ENCODE data around the gene RTL1.

The RTL1 gene

DNA sequence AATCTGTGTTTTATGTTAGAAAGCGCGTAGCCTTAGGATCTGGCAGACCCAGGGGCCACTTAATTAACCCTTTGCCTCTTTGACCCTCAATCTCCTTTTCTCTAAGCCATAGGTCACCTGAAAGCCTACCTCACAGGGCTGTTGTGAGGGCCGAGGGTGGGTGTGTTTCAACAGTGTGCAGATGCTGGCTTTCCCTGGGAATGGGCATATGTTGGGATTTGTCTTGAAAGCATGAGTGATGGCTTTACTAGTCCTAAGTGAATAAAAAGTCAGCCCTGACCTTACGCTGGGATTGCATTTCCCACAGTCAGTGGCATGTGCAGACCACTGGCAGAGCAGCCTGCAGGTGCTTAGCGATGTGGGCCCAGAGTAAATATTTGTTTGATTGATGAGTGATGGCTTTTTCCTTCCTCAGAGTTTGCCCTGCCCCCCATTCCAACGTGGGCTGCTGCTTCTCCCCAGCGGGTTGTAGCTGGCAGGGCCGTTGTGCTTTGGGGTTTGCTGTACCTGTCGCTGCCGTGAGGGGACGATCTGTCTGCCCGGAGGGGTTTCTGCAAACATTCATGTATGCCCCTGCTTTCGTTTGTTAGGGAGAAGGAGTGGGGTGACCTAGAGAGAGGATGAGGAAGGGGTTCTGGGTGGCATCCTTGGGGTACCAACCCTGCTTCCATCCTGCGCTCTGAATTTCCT is 46.1 kb downstream of the RTL1 start:
- intact Hi-C loops (cut with DNase I) = no loop called here
- DNase-seq = no peak

DNA sequence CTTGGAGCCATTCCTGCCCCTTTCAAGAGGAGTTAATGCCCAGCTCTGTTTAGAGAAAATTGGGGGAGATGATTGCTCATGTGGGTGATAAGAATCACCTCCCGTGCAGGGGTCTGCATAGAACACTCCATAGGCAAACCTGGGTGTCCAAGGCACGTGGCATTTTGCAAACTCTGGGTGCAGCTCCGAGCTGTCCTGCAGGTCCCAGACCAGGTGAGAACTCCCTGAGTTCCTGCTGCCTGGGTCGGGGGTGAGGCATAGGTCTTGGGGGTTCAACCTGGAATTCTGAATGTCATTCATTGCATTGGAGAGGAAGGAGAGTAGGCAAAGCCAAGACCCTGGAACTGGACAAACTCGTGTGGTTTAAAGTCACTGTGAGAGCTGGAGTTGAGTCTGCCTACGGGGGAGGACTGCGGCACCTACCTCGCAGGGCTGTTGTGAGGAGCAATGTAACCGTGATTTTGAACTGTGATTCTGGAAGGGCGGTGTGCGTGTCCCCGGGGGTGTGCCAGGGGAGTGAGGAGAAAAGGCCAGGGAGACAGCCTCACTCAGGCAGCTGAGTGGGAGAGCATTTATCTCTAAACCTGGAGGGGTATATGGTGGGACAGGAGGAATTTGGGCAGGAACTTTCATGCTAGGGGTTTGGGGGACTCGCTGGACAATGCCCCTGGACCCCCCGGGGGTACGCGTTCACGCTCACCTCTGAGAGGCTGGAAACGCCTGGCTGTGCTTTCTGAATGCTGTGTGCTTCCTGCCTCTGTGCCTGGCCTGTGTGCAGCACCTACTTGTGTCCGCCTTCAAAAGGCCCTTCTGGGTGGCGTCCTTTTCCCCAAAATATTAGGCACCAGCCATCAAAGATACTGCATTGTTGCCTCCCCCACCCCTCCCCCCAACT is 47.2 kb downstream of the RTL1 start:
- peak in 3 of 42 donors; percentile 31 to 52 (median 34) for DNase-seq
- intact Hi-C loops (cut with DNase I) = no loop called here

DNA sequence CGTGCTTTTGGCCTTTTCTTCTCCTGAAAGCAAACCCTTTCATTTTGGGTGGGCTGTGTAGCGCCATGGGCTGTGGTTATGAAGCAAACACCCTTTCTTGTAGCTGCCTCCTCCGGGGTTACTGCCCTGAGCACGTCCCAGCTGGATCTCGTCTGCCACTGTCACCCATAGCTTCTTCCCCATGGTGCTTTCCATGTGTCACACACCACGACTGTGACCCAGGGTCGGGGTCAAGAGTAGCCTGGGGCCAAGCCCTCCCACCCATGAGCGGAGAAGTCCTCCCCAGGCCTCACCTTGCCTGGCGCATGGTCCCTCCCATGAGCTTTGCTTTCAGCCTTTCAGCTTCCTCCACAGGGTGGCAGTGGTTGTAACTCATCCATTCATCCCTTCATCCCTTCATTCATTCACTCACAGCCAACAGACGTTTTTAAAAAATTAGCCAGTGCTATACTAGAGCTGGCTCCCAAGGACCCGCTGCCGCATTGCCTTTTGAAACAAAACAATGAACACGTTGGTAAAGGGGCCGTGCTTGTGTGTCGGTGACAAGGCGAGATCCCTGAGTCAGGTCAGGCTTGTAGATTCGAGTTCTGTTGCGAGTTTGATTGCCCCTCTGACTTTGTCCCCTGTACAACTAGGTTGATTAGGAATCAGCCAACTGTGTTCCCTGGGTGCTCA is 48.1 kb downstream of the RTL1 start:
- intact Hi-C loops (cut with DNase I) = no loop called here
- no peak for DNase-seq

DNA sequence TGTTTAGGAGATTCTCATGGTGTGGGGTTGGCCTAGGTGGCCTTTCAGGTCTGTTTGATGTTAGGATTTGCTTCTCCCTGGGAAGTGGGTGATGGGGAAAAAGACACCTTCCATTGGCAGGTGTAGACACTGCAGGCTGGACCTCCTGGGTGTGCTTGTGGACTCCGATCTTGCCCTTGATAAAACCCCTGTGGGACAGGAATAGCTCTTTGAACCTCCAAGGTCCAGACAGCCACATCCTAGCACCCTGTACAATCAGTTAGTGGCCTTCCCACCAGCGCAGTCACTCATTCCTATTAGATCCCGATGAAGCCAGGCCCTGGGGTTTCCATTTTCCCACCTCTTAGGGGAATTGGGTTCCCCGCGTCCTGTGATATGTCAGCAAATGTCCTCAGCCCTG is 49.1 kb downstream of the RTL1 start:
- intact Hi-C loops (cut with DNase I) = no loop called here
- no peak for DNase-seq

DNA sequence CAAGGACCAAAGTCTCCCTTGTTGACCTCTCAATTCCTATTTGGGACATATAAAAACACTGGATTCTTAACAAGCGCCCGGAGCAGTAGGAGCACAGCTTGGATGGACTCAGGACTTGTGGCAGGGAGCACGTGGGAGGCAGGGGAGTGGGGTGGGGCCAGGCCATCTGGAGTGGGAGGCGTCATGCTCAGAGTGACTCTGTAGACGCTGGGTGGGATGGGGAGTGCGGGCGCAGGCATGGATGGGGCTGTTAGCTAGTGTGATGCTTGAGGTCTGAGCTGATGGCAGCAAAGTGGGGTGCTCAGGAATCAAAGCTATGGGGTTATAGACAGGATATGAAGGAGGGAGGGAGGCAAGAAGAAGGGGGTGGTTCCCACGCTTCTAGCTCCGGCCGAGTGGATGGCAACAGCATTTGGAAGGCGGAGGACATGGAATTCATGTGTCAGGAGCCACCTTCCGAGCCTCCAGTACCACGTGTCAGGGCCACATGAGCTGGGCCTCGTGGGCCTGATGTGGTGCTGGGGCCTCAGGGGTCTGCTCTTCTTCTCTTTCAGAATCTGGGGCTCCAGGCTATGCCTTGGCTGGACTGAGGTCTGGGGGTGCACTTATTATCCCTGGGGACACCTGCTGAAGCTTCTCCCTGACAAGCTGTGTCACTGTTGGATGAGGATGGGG is 51.4 kb downstream of the RTL1 start:
- intact Hi-C loops (cut with DNase I) = no loop called here
- DNase-seq = peak in 1 of 42 donors; percentile 50

DNA sequence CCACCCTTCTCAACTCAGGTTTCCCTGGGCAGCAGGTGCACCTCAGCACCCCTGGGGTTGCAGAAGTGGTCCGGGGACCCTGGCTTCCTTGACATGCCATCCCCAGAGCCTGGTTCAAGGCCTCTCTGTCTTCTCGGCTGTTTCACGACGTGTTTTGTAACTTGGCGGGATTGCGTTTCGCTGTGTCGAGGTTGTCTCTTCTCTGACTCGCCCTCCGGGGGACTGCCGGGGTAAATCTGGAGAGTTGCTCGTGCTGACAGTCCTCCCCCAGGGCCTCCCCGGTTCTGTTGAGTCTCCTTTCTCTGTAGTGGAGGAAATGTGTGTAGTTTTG is 52.0 kb downstream of the RTL1 start:
- intact Hi-C loops (cut with DNase I) = no loop called here
- DNase-seq = no peak

DNA sequence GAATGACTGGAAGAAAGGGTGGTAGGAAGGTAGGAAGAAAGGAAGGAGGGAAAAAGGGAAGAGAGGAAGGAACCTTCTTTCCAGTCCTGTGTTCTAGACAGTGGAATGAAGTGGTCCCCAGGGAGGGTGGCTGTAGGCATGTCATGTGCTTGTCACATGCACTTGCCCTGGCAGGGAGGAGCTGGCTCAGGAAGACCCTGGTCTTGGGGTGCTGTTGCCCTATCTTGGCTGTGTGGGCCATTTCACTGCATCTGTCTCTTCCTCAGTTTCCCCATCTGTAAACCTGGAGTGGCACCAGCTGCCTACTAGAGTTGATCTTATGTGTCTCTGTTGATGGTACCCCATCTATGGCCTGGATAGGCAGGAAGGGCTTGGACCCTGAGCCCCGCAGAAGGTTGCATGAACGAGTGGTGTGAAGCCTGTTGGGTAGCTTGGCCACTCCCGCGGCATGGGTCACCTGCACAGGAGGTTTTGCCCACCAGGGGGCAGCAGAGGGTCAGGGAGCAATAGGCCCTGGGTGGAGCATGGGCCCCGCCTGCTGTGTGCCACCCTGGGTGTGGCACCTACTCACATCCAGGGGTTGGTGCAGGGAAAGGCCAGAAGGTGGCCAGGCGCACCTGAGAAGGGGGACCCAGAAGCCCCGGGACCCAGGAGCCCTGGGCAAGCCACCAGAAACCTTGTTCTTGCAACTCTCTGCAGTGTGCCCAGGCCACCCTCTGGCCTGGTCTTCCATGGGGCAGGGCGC is 52.5 kb downstream of the RTL1 start:
- DNase-seq = peak in 34 of 42 donors; percentile 22 to 82 (median 54)
- intact Hi-C loops (cut with DNase I) = no loop called here

DNA sequence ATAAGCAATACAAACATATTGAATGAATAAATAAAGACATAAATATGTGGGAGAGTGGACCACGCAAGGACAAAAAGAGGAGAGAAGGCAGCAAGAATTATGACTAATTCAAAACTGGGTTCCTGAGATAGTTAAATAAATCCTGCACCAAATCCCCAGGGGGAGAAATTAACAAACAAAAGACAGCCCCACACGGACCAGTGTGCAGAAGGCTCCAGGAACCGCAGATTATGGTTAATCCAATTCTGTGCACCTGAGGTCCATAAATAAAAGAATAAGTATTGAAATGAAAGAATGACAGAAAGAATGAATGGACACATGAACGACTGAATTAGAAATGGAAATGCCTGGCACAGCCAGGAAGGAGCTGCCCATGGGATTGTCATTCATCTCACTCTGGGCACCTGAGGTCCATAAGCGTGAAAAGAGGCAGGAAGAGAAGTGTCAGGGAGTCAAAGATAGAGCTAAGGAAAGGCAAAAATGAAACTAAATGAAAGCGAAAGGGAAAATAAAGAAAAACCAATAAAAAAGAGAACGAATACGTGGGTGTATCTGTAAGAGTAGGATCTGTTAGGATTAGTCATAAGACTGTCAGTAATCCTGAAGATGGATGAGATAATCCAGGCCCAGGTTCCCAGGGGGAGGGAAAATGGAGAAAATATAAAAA is 54.3 kb downstream of the RTL1 start:
- DNase-seq = no peak
- intact Hi-C loops (cut with DNase I) = no loop called here

DNA sequence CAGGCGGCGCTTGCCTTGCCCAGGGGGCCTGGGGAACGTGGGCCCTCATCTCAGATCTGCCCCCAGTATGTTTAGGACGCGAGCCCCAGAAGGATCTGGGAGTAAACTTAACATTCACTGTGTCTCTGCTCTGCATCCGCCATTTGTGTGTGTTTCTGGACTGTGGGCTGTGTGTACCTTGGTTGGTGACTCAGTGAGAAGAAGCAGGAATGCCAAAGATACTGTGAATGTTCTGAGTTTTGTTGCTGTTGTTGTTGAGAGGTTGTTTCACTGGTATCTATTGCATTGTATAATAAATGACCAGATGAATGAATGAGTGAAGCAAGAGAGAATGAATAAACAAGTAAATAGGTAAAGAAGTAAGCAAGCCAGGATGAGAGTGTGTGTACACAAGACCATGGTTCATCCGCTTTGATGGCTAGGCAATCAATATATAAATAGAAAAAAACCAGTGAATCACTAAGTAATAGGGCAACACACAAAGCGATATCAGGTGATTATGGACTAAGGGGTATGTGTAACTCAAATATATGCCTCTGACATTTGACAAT is 57.1 kb downstream of the RTL1 start:
- DNase-seq = no peak
- intact Hi-C loops (cut with DNase I) = no loop called here

DNA sequence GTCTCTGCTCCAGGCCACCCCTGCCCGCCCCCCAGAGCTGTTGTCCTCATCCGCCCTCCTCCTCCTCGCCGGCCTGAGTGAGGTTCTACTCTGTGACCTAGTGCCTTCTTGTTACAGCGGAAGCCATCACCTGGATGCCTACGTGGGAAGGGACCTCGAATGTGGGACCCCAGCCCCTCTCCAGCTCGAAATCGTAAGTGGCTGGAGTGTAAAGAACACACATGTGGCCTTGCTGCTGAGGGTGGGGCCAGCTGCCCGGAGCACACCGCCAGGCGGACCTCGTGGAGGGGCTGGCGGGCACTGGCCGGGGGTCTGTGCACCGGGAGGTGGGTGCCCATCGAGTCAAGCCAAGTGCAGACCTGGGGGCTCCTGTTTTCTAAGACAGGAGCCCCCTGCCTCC is 58.2 kb downstream of the RTL1 start:
- no peak for DNase-seq
- intact Hi-C loops (cut with DNase I) = no loop called here

DNA sequence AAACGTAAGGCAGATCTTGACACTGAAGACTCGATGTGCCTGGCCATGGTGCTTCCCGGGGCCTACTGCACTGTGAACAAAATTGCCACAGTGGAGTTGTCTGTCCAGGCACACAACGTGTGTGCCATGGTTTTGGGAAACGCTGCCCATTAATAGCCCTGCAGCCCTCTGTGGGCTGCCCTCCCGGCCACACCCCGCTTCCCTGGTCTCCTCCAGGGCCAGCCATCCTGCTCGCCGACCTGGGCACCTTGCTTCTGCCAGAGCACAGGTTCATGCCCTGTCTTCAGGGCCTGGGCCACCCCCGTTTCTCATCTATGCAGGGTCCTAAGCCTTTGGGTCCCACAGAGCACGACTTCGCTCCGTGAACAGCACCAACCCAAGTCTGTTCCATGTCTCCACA is 58.7 kb downstream of the RTL1 start:
- intact Hi-C loops (cut with DNase I) = no loop called here
- no peak for DNase-seq

DNA sequence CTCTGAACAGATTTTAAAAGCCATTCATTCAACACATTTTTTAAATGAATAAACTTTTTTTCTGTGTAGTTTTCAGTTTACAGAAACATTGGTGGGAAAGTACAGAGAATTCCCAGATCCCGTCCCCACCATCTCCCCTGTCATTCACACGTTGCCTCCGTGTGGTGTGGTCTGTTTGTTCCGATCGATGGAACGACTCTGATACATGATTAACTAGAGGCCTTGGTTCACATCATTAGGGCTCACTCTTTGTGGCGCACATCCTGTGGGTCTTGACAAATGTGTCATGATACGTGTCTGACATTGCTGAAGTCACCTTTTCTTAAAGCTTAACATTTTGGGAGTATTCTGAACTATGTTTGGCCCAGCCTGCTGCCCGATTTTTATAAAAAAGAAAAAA is 59.1 kb downstream of the RTL1 start:
- intact Hi-C loops (cut with DNase I) = no loop called here
- no peak for DNase-seq

DNA sequence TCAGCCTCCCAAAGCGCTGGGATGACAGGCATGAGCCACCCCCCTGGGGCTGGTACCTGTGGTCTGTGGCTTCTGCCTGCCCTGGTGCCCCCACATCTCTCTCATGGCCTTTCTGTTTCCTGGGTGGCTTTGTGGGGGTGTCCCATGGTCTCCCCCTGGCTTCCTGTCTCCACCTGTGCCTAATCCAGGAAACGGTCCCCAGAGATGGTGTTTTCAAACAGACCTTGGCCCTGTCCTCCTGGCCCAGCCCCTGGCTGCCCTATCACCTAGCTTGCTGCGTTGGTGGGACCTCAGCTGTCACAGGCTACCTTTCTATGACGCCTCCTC is 59.5 kb downstream of the RTL1 start:
- DNase-seq = no peak
- intact Hi-C loops (cut with DNase I) = no loop called here

DNA sequence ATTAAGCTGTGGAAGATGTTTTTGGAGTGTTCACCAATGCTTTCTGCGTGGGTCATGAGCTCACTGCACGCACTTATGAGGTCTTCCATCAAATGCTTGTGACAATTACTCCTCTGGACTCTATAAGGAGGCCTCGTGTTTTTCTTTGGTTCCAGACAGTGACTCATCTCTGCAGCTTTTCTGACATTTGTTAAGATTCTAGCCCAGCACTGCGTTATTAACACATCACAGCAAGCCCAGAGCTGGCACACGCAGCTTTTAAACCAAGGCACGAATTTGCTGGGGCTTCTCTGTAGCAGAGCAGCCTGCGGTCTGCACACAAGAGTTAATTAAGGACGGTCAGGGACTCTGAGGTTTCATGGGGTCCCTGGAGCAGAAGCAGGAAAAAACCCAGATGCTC is 60.7 kb downstream of the RTL1 start:
- intact Hi-C loops (cut with DNase I) = no loop called here
- DNase-seq = peak in 4 of 42 donors; percentile 32 to 67 (median 36)

DNA sequence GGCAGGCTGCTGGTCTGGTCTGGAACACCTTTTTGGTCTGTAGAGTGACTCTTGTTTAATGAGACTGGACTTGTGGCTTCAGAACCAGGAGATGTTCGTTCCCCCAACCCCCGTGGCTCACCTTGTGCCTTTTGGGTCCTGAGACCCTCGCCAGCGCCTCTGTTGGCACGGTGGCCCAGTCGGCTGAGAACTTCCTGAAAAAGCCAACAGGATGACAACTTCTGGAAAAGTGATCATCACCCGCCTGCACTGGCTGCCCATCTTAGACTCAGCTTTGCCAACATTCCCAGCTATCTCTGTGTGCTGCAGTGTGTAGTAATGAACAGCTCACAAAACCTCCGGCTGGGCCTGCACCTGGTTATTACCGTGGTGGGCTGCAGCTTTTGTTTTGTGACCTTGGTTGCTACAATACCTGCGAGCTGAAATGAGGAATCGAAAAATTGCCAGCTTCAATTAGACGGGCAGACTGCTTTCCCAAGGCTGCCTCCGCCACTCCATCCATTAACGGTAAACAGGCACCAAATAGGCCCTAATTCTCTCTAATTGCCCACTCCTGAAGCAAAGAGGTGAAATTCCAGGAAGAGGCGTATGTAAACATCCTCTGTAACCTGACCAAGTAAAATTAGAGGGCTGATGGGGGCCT is 61.6 kb downstream of the RTL1 start:
- intact Hi-C loops (cut with DNase I) = no loop called here
- DNase-seq = no peak

DNA sequence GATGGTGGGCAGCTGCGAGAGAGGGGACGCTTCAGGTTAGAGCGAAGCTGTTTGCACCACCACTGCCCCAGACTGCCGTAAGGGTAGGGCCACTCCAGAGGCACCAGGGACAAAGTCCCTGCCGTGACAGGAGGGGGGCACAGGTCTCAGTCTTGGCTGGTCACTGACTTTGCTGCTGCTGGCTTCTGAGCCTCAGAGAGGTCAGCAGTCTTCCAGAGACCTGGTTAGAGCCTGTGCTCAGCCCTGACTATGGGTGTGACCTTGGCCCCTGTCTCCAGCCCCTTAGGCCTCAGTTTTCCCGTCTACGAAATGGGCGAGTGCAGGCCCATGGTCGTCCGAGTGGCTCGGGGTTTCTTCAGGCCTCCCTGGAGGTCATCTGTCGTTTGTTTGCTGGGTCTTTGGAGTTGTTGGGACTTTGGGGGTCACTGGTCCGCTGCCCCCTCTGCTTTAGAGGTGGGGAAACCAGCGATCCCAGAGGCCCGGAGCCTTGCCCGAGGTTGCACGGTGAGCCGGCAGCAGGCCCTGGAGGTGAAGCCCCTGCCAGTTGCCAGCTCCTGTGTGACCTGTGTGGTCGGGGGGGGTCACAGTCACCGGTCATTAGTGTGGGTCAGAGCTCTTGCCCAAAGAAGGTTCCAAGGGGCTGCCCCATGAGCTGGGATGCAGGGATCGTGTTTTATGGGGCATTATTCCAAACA is 62.3 kb downstream of the RTL1 start:
- DNase-seq = no peak
- intact Hi-C loops (cut with DNase I) = no loop called here
